T47D (cell line): ENCODE data around the gene BSCL2.
A peak's percentile ranks its signal among the peaks of the same experiment; 100 is the strongest.
"Not testable (repeated sequence)": the region's sequence is repeated elsewhere in the genome, so short reads cannot be mapped to it uniquely, and the experiment has no call there.

Experiments
- DNase-seq, 2 experiments: peaks; one replicate each; pipeline versions ENCODE4 v3.0.0 to v3.0.0-alpha.2; 2011 to 2012; ENCODE audit warnings: low read depth in 1 of 2, low spot score in 1 of 2
- JUND ChIP-seq: IDR thresholded peaks from 2 replicates; pipeline ENCODE4 v1.6.1; 2012; ENCODE audit warnings: low read depth
- in situ Hi-C: cut with HindIII; loops from 2 replicates; pipeline ENCODE4 v1.10.0; 2016; ENCODE audit warnings: low sequenced_read_pairs, low pct_unique_long_range_greater_than_20kb

BSCL2 gene

GRCh38 chr11:62712276-62712812 is 5.1 kb upstream of the BSCL2 start:
- no peak for DNase-seq
- TF ChIP-seq JUND, result no peak
- in situ Hi-C loops, result no loop called here

GRCh38 chr11:62710001-62710345 is 2.7 kb upstream of the BSCL2 start:
- in situ Hi-C loops, result no loop called here
- TF ChIP-seq JUND, result no peak
- DNase-seq, result no peak

- in situ Hi-C loops, result no loop called here
- DNase-seq, result no peak
- no peak for TF ChIP-seq JUND
Observed at GRCh38 chr11:62709247-62710000, 2.2 kb upstream of the BSCL2 start.

GRCh38 chr11:62708793-62709192 is 1.6 kb upstream of the BSCL2 start:
- in situ Hi-C loops, result no loop called here
- no peak for TF ChIP-seq JUND
- no peak for DNase-seq

GRCh38 chr11:62708392-62708791 is 1.2 kb upstream of the BSCL2 start:
- TF ChIP-seq JUND, result no peak

GRCh38 chr11:62706850-62707247 is 375 bp downstream of the BSCL2 start:
- in situ Hi-C loops, result no loop called here
- no peak for DNase-seq
- no peak for TF ChIP-seq JUND

More at GRCh38 chr11:62708392-62708791, 1.2 kb upstream of the BSCL2 start:
- in situ Hi-C loops, result no loop called here
- no peak for DNase-seq

GRCh38 chr11:62705880-62706849 is 1.1 kb downstream of the BSCL2 start:
- peak; percentile 93 to 96 for DNase-seq
- in situ Hi-C loops, result no loop called here
- TF ChIP-seq JUND, result no peak

GRCh38 chr11:62705413-62705812 is 1.8 kb downstream of the BSCL2 start:
- no peak for TF ChIP-seq JUND
- DNase-seq, result peak; percentile 61 to 64
- in situ Hi-C loops, result no loop called here

- DNase-seq, in situ Hi-C loops: not testable (repeated sequence)
Observed at GRCh38 chr11:62703921-62704320, 3.3 kb downstream of the BSCL2 start.

- TF ChIP-seq JUND, result no peak
- in situ Hi-C loops, result no loop called here
- no peak for DNase-seq
Observed at GRCh38 chr11:62702246-62702645, 5.0 kb downstream of the BSCL2 start.

GRCh38 chr11:62694455-62695167 is 12.6 kb downstream of the BSCL2 start:
- in situ Hi-C loops, result no loop called here
- no peak for TF ChIP-seq JUND
- peak; percentile 77 to 89 for DNase-seq

GRCh38 chr11:62693624-62694023 is 13.6 kb downstream of the BSCL2 start:
- in situ Hi-C loops, DNase-seq: not testable (repeated sequence)
